ENCODE measurements around the gene GLIPR1. TPM values are rescaled to one million over a fixed set of nuclear protein-coding genes. Genes with fewer than 3 reads are reported as not detected.

Gene GLIPR1
- total and polyA plus RNA-seq, 2 donors (not counting 3 experiments of a cell fraction or from before 2014, with no cell fraction given), result 98.8 to 108 TPM

- Histone ChIP-seq H3K79me2 (ENCODE audit: control insufficient read depth, insufficient read depth, low read length) (no peaks in the 10 kb centered on the region), H4K20me1 (replicated peaks; ENCODE audit: control insufficient read depth, extremely low read depth, insufficient read depth, low read length) (no peaks in the 10 kb centered on the region), H3K4me2 (ENCODE audit: insufficient read depth, low read length) (no peak overlapping the region), H3K36me3 (ENCODE audit: control insufficient read depth in 2 of 2, extremely low read depth in 1 of 2, insufficient read depth in 2 of 2, low read length in 2 of 2) (no peaks in the 10 kb centered on the region), H3K9ac (replicated peaks; ENCODE audit: extremely low read depth, insufficient read depth, low read length) (no peak overlapping the region), H3K4me1 (ENCODE audit: control insufficient read depth, extremely low read depth, insufficient read depth, low read length) (peaks cover 20% of the 10 kb centered on the region), H3K4me3 (replicated peaks in 1 of 3; ENCODE audit: insufficient read depth in 1 of 3, low read depth in 1 of 3, low read length in 3 of 3) (no peak overlapping the region), H3K9me1 (replicated peaks; ENCODE audit: control insufficient read depth, extremely low read depth, insufficient read depth, low read length) (no peaks in the 10 kb centered on the region), H3K9me3 (replicated peaks; ENCODE audit: control insufficient read depth, insufficient read depth, low read length) (no peaks in the 10 kb centered on the region), H2AFZ (ENCODE audit: low read depth, low read length) (no peak overlapping the region), H3K27me3 (ENCODE audit: control insufficient read depth in 2 of 2, insufficient read depth in 2 of 2, low read length in 2 of 2) (no peaks in the 10 kb centered on the region), H3K27ac (ENCODE audit: insufficient read depth, low read depth, low read length) (no peak overlapping the region)
- intact Hi-C loops (cut with micrococcal nuclease) (loop anchor here (2.0 kb wide), 1 partner anchor 13 kb away; no protein-coding TSS in a partner anchor), dilution Hi-C loops (cut with MboI; ENCODE audit: extremely low pct_ligation_motif_present, low sequenced_read_pairs) (no loop called here)
- POLR2A ChIA-PET, result no interaction called here
- DNase-seq (ENCODE audit: low read depth, low spot score) (no peak), FAIRE-seq (no peak)
- BruUV-seq (replicated peaks), result no TSS peak
- no peak for TF ChIP-seq CTCF (IDR thresholded peaks at IDR 0.05; ENCODE audit: extremely low read depth in 1 of 2, insufficient read depth in 1 of 2, low read depth in 1 of 2, low read length in 2 of 2)
- no peak for TF ChIP-seq EZH2 (IDR thresholded peaks at IDR 0.05; ENCODE audit: borderline replicate concordance, low read depth, low read length, severe bottlenecking)
- no peak for TF ChIP-seq POLR2AphosphoS5 (IDR thresholded peaks at IDR 0.05; ENCODE audit: insufficient read depth, low read depth, low read length)
- TF ChIP-seq POLR2A (IDR thresholded peaks at IDR 0.05; ENCODE audit: low read depth, low read length), result no peak
- CTCF ChIA-PET, result interaction anchor here (0.7 to 1.3 kb wide), 4 partner anchors 8 to 481 kb away, joined by 3 to 10 read pairs (median 4); partner anchors contain the start of gene PHLDA1
These were observed 70.9 kb downstream of the GLIPR1 start for GRCh38 chr12:75551477-75551876.

- no peak overlapping the region for H3K27ac ChIP-seq (ENCODE audit: insufficient read depth, low read depth, low read length)
- no peaks in the 10 kb centered on the region for H3K79me2 ChIP-seq (ENCODE audit: control insufficient read depth, insufficient read depth, low read length)
- no peak for FAIRE-seq
- TF ChIP-seq CTCF (IDR thresholded peaks at IDR 0.05; ENCODE audit: extremely low read depth in 1 of 2, insufficient read depth in 1 of 2, low read depth in 1 of 2, low read length in 2 of 2), result no peak
- no peak overlapping the region for H3K4me3 ChIP-seq (replicated peaks in 1 of 3; ENCODE audit: insufficient read depth in 1 of 3, low read depth in 1 of 3, low read length in 3 of 3)
- peaks cover 20% of the 10 kb centered on the region for H3K4me1 ChIP-seq (ENCODE audit: control insufficient read depth, extremely low read depth, insufficient read depth, low read length)
- no peaks in the 10 kb centered on the region for H3K36me3 ChIP-seq (ENCODE audit: control insufficient read depth in 2 of 2, extremely low read depth in 1 of 2, insufficient read depth in 2 of 2, low read length in 2 of 2)
- dilution Hi-C loops (cut with MboI; ENCODE audit: extremely low pct_ligation_motif_present, low sequenced_read_pairs) (no loop called here), intact Hi-C loops (cut with micrococcal nuclease) (no loop called here)
- no peaks in the 10 kb centered on the region for H3K9me1 ChIP-seq (replicated peaks; ENCODE audit: control insufficient read depth, extremely low read depth, insufficient read depth, low read length)
- ChIA-PET POLR2A (interaction anchor here (1.2 kb wide), 1 partner anchor 117 kb away, joined by 3 read pairs; no protein-coding TSS in a partner anchor), CTCF (interaction anchor here (0.8 to 1.9 kb wide), 7 partner anchors 8 to 484 kb away, joined by 3 to 6 read pairs (median 3); partner anchors contain the start of gene PHLDA1)
- no peaks in the 10 kb centered on the region for H3K9me3 ChIP-seq (replicated peaks; ENCODE audit: control insufficient read depth, insufficient read depth, low read length)
- no peak overlapping the region for H3K9ac ChIP-seq (replicated peaks; ENCODE audit: extremely low read depth, insufficient read depth, low read length)
- no peak for DNase-seq (ENCODE audit: low read depth, low spot score)
- no peak overlapping the region for H2AFZ ChIP-seq (ENCODE audit: low read depth, low read length)
- H3K4me2 ChIP-seq (ENCODE audit: insufficient read depth, low read length), result no peak overlapping the region
- BruUV-seq (replicated peaks), result no TSS peak
- no peaks in the 10 kb centered on the region for H3K27me3 ChIP-seq (ENCODE audit: control insufficient read depth in 2 of 2, insufficient read depth in 2 of 2, low read length in 2 of 2)
- no peaks in the 10 kb centered on the region for H4K20me1 ChIP-seq (replicated peaks; ENCODE audit: control insufficient read depth, extremely low read depth, insufficient read depth, low read length)
These were observed 72.8 kb downstream of the GLIPR1 start for GRCh38 chr12:75553398-75553797.
